PC-3 (cell line): Measurements from ENCODE around the gene CORO2A.

ENCODE experiments used
- CTCF ChIP-seq: fragments of 300-600 bp; sonication (generic); conservative IDR thresholded peaks from 2 replicates; pipeline ENCODE4 v1.5.1; 2017; ENCODE audit warnings: antibody characterized with exemption, low read depth, mild to moderate bottlenecking, low read length
- EZH2 ChIP-seq: fragments of 300-600 bp; sonication (generic); IDR thresholded peaks from one replicate; pipeline ENCODE4 v1.6.1; 2017; ENCODE audit warnings: antibody characterized with exemption, mild to moderate bottlenecking, low read length; ENCODE audit not compliant: unreplicated experiment
- EZH2phosphoT487 ChIP-seq: fragments of 300-600 bp; sonication (generic); IDR thresholded peaks from 2 replicates; pipeline ENCODE4 v1.6.1; 2018; ENCODE audit warnings: mild to moderate bottlenecking, antibody characterized with exemption, low read length, borderline replicate concordance

- TF ChIP-seq CTCF, result no peak
- no peak for TF ChIP-seq EZH2phosphoT487
- no peak for TF ChIP-seq EZH2
Observed at GRCh38 chr9:98092613-98092931, 99.9 kb downstream of the CORO2A start.
